GM23338 (cell line): ENCODE data around the gene TMPRSS15. TPM values are rescaled to one million over a fixed set of nuclear protein-coding genes. Genes with fewer than 3 reads are reported as not detected.

Experiments used
- ATAC-seq: fragments of 200-7000 bp; cut with Tn5 transposase; 3 replicates; pipeline ENCODE4 v1.9.1; 2020
- DNase-seq: peaks from one replicate; pipeline ENCODE4 v3.0.0-alpha.2; 2015; ENCODE audit warnings: low spot score
- H2AFZ ChIP-seq: fragments of 200-600 bp; sonication (generic); 2 replicates; pipeline ENCODE4 v1.8.0; 2016; ENCODE audit warnings: antibody characterized with exemption, mild to moderate bottlenecking, moderate library complexity
- H3F3A ChIP-seq: fragments of 200-600 bp; sonication (generic); replicated peaks from 2 replicates; pipeline ENCODE4 v1.8.0; 2017; ENCODE audit warnings: antibody characterized with exemption, mixed run types, low read depth
- H3K27ac ChIP-seq: fragments of 200-600 bp; sonication (generic); 2 replicates; pipeline ENCODE4 v1.6.1; 2016; ENCODE audit warnings: low read depth
- H3K27me3 ChIP-seq: fragments of 200-600 bp; sonication (generic); 2 replicates; pipeline ENCODE4 v1.8.0; 2016; ENCODE audit warnings: mild to moderate bottlenecking, mixed run types, moderate library complexity; ENCODE audit not compliant: insufficient read depth
- H3K36me3 ChIP-seq: fragments of 200-600 bp; sonication (generic); 2 replicates; pipeline ENCODE4 v1.8.0; 2016; ENCODE audit warnings: mild to moderate bottlenecking; ENCODE audit not compliant: insufficient read depth
- H3K4me1 ChIP-seq: fragments of 200-600 bp; sonication (generic); 2 replicates; pipeline ENCODE4 v1.8.0; 2016; ENCODE audit warnings: mild to moderate bottlenecking, moderate library complexity; ENCODE audit not compliant: insufficient read depth
- H3K4me2 ChIP-seq: fragments of 200-600 bp; sonication (generic); 2 replicates; pipeline ENCODE4 v1.7.1; 2017; ENCODE audit warnings: mixed run types
- H3K4me3 ChIP-seq: fragments of 200-600 bp; sonication (generic); 2 replicates; pipeline ENCODE4 v1.6.1; 2016; ENCODE audit warnings: mixed run types
- H3K79me2 ChIP-seq: fragments of 200-600 bp; sonication (generic); replicated peaks from 2 replicates; pipeline ENCODE4 v1.8.0; 2017; ENCODE audit warnings: mild to moderate bottlenecking; ENCODE audit not compliant: insufficient read depth
- H3K9me2 ChIP-seq: fragments of 200-600 bp; sonication (generic); 2 replicates; pipeline ENCODE4 v1.8.0; 2017; ENCODE audit not compliant: insufficient read depth
- H4K20me1 ChIP-seq: fragments of 200-600 bp; sonication (generic); replicated peaks from 2 replicates; pipeline ENCODE4 v1.8.0; 2017; ENCODE audit warnings: mild to moderate bottlenecking; ENCODE audit not compliant: insufficient read depth
- H3K27ac Mint-ChIP-seq: 2 replicates; pipeline ENCODE4 v1.8.0; 2020; ENCODE audit warnings: inconsistent platforms, mild to moderate bottlenecking, moderate library complexity, mixed read lengths
- H3K27me3 Mint-ChIP-seq: 3 replicates; pipeline ENCODE4 v1.8.0; 2022; ENCODE audit warnings: low read depth, mild to moderate bottlenecking, moderate library complexity, mixed read lengths, inconsistent platforms; ENCODE audit not compliant: insufficient read depth, poor library complexity
- H3K36me3 Mint-ChIP-seq: 3 replicates; pipeline ENCODE4 v1.8.0; 2021; ENCODE audit warnings: low read depth, mild to moderate bottlenecking, inconsistent platforms, moderate library complexity, mixed read lengths
- H3K4me1 Mint-ChIP-seq: 3 replicates; pipeline ENCODE4 v1.8.0; 2020; ENCODE audit warnings: mild to moderate bottlenecking, inconsistent platforms, mixed read lengths
- H3K4me3 Mint-ChIP-seq: 3 replicates; pipeline ENCODE4 v1.8.0; 2021; ENCODE audit warnings: moderate library complexity, mild to moderate bottlenecking, inconsistent platforms, mixed read lengths
- H3K9me3 Mint-ChIP-seq: 3 replicates; pipeline ENCODE4 v1.8.0; 2020; ENCODE audit warnings: moderate library complexity, mild to moderate bottlenecking, inconsistent platforms, mixed read lengths
- EZH2phosphoT487 ChIP-seq: fragments of 200-600 bp; sonication (generic); IDR thresholded peaks from one replicate; pipeline ENCODE4 v1.8.1; 2018; ENCODE audit warnings: antibody characterized with exemption; ENCODE audit not compliant: unreplicated experiment
- POLR2AphosphoS5 ChIP-seq: IDR thresholded peaks from 2 replicates; pipeline ENCODE4 v1.6.1; 2016; ENCODE audit warnings: antibody characterized with exemption, low read depth
- STAT1 ChIP-seq: IDR thresholded peaks from one replicate; pipeline ENCODE4 v1.6.1; 2016; ENCODE audit warnings: antibody characterized with exemption; ENCODE audit not compliant: unreplicated experiment
- polyA plus RNA-seq: library from polyadenylated mRNA; unstranded; fragments of >200 nt; fragmentation: Nextera tagmentation; extraction: Ambion mirVana; gene quantifications from 2 replicates; pipeline ENCODE4 v1.2.1, GENCODE V29; 2016
- total RNA-seq: library from RNA; depleted of rRNA; stranded (reverse); fragments of >200 nt; shearing (Covaris generic); gene quantifications from 2 replicates; pipeline ENCODE4 v1.2.3, GENCODE V29; 2014
- TF ChIP-seq, protein P1 (sequence below): fragments of 250-450 bp; sonication (Bioruptor Pico); IDR thresholded peaks from 2 replicates; pipeline ENCODE4 v1.5.0; 2020; ENCODE audit warnings: mild to moderate bottlenecking, moderate library complexity

Gene TMPRSS15
- total and polyA plus RNA-seq, 2 experiments from 2014 or later: not detected

DNA sequence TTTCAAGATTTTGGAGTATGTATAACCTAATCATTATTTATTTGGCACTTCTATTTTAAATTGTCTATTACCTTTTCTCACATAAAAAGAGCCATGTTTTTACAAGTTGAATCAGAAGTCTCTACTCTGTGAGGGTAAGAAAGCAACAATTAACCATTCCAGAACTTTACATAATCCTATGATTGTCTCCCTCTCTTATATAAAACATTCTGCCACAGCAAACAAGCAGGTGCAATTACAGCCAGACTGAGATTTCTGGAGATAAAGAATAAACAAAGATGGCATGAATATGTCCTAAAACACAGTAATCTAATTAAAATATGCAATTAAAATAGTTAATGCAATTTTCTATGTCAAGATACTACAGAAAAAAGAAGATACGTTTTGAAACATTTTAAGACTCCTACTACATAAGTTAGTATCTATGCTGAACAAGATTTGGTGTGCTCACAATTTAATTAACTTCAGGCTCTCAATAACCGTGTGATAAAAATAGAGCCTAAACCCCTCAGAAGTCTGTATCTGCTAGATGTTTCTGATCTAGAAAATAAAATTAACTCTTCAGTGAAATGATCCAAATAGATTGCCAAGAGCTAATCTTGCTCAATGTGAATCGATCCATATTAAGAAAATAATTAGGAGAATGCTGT, 13.7 kb upstream of the TMPRSS15 start (continued):
- TF ChIP-seq, protein P1, sequence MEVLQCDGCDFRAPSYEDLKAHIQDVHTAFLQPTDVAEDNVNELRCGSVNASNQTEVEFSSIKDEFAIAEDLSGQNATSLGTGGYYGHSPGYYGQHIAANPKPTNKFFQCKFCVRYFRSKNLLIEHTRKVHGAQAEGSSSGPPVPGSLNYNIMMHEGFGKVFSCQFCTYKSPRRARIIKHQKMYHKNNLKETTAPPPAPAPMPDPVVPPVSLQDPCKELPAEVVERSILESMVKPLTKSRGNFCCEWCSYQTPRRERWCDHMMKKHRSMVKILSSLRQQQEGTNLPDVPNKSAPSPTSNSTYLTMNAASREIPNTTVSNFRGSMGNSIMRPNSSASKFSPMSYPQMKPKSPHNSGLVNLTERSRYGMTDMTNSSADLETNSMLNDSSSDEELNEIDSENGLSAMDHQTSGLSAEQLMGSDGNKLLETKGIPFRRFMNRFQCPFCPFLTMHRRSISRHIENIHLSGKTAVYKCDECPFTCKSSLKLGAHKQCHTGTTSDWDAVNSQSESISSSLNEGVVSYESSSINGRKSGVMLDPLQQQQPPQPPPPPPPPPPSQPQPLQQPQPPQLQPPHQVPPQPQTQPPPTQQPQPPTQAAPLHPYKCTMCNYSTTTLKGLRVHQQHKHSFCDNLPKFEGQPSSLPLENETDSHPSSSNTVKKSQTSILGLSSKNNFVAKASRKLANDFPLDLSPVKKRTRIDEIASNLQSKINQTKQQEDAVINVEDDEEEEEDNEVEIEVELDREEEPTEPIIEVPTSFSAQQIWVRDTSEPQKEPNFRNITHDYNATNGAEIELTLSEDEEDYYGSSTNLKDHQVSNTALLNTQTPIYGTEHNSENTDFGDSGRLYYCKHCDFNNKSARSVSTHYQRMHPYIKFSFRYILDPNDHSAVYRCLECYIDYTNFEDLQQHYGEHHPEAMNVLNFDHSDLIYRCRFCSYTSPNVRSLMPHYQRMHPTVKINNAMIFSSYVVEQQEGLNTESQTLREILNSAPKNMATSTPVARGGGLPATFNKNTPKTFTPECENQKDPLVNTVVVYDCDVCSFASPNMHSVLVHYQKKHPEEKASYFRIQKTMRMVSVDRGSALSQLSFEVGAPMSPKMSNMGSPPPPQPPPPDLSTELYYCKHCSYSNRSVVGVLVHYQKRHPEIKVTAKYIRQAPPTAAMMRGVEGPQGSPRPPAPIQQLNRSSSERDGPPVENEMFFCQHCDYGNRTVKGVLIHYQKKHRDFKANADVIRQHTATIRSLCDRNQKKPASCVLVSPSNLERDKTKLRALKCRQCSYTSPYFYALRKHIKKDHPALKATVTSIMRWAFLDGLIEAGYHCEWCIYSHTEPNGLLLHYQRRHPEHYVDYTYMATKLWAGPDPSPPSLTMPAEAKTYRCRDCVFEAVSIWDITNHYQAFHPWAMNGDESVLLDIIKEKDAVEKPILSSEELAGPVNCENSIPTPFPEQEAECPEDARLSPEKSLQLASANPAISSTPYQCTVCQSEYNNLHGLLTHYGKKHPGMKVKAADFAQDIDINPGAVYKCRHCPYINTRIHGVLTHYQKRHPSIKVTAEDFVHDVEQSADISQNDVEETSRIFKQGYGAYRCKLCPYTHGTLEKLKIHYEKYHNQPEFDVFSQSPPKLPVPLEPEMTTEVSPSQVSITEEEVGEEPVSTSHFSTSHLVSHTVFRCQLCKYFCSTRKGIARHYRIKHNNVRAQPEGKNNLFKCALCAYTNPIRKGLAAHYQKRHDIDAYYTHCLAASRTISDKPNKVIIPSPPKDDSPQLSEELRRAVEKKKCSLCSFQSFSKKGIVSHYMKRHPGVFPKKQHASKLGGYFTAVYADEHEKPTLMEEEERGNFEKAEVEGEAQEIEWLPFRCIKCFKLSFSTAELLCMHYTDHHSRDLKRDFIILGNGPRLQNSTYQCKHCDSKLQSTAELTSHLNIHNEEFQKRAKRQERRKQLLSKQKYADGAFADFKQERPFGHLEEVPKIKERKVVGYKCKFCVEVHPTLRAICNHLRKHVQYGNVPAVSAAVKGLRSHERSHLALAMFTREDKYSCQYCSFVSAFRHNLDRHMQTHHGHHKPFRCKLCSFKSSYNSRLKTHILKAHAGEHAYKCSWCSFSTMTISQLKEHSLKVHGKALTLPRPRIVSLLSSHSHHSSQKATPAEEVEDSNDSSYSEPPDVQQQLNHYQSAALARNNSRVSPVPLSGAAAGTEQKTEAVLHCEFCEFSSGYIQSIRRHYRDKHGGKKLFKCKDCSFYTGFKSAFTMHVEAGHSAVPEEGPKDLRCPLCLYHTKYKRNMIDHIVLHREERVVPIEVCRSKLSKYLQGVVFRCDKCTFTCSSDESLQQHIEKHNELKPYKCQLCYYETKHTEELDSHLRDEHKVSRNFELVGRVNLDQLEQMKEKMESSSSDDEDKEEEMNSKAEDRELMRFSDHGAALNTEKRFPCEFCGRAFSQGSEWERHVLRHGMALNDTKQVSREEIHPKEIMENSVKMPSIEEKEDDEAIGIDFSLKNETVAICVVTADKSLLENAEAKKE: no peak
- TF ChIP-seq POLR2AphosphoS5 (no peak), STAT1 (no peak)

DNA sequence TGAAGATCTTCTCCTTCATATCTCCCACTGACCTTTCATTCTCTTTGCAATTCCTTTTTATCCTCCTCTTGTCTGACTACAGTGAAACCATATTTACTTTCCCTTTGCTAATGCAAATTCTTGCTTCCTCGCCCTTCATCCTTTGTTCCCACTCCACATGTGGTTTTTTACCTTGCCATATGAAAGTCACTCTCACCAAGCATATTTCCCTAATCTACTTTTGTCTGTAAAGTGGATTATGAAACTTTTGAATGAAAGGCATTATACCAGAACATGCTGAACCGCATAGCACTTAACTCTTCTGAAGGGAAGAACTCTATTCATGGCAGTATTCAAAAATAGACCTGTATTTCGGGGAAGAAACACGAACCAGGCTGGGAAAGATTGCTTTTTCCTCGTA, 8.0 kb upstream of the TMPRSS15 start:
- peaks cover 22% of the 10 kb centered on the region for H3K4me1 ChIP-seq
- peaks cover 21% of the 10 kb centered on the region; the same call in 2 of the 3 replicates for H3K4me1 Mint-ChIP-seq
- peak; percentile 73 for ATAC-seq
- H3K9me3 Mint-ChIP-seq: no peaks in the 10 kb centered on the region
- H2AFZ ChIP-seq: no peak overlapping the region
- H3K27me3 ChIP-seq: no peaks in the 10 kb centered on the region
- H3K27me3 Mint-ChIP-seq: no peaks in the 10 kb centered on the region
- no peaks in the 10 kb centered on the region for H3K79me2 ChIP-seq
- H3K4me2 ChIP-seq: peak overlapping the region; percentile 56
- H3K36me3 Mint-ChIP-seq: no peaks in the 10 kb centered on the region
- no peaks in the 10 kb centered on the region for H3K9me2 ChIP-seq
- H3K27ac ChIP-seq: peak overlapping the region; percentile 17; the same call in 1 of the 2 replicates
- peak; percentile 21 for DNase-seq
- H4K20me1 ChIP-seq: no peaks in the 10 kb centered on the region
- H3K4me3 Mint-ChIP-seq: peak overlapping the region; percentile 14
- no peaks in the 10 kb centered on the region for H3K36me3 ChIP-seq
- no peaks in the 10 kb centered on the region for H3F3A ChIP-seq
- TF ChIP-seq EZH2phosphoT487: no peak
- H3K27ac Mint-ChIP-seq: peak overlapping the region; percentile 36
- peak overlapping the region; percentile 33 for H3K4me3 ChIP-seq
